ENCODE results near the gene ITGA2B.

DNA sequence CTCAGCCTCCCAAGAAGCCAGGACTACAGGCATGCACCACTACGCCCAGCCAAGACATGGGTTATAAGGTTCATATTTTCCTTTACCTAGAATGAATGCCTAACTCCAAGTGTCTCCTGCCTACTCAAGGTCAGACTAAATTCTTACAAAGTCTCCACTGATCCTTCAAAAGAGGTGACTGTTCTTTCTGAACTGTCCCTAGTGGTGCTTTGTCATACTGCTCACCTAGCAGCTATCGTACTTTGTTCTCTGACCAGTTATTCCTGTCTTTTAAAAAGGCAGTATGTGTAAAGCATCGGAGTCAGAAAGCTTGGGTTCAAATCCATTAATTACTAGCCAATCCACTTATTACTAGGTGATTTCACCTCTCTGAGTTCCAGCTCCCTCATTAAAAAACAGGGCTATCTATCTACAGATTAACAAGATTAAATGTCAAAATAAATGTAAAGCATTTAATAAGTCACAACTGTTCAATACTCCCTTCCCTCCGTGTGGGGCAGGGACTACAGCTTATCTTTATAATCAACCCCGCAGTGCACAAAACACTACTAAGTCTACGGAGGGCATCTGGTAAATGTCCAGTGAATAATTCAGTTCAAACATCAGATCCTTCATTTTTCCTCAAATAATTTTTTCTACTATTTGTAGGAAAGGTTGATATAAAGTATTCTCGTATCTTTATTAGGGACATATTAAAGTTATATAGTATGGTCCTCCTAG, 20.0 kb upstream of the ITGA2B start:
- TF ChIP-seq POLR2AphosphoS5 (IDR thresholded peaks at IDR 0.05), result no peak
- no peak for TF ChIP-seq POLR2A (IDR thresholded peaks at IDR 0.05)
